Measurements from ENCODE around the gene TRIM37. TPM values are rescaled to one million over a fixed set of nuclear protein-coding genes. Genes with fewer than 3 reads are reported as not detected.

Gene TRIM37
- total RNA-seq, 1 donor from 2014 or later, result 19.3 TPM

GRCh38 chr17:58970609-58971450 lies 135.8 kb downstream of the TRIM37 start:
- TF ChIP-seq CTCF (IDR thresholded peaks at IDR 0.05), result no peak
- no peak for DNase-seq
- H3K4me3 ChIP-seq, result no peak overlapping the region
- no peaks in the 10 kb centered on the region for H3K36me3 ChIP-seq
- H3K27me3 ChIP-seq (ENCODE audit: low read depth), result no peaks in the 10 kb centered on the region
- ATAC-seq, result no peak
- intact Hi-C loops (cut with DNase I), result no loop called here
- H3K9me3 ChIP-seq, result no peaks in the 10 kb centered on the region
- no peak overlapping the region for H3K27ac ChIP-seq
- H3K4me1 ChIP-seq, result no peaks in the 10 kb centered on the region

GRCh38 chr17:58969612-58970011 lies 137.1 kb downstream of the TRIM37 start:
- H3K4me3 ChIP-seq, result no peak overlapping the region
- intact Hi-C loops (cut with DNase I), result no loop called here
- no peaks in the 10 kb centered on the region for H3K27me3 ChIP-seq (ENCODE audit: low read depth)
- no peaks in the 10 kb centered on the region for H3K36me3 ChIP-seq
- TF ChIP-seq CTCF (IDR thresholded peaks at IDR 0.05), result no peak
- H3K4me1 ChIP-seq, result no peaks in the 10 kb centered on the region
- DNase-seq, result no peak
- no peaks in the 10 kb centered on the region for H3K9me3 ChIP-seq
- no peak overlapping the region for H3K27ac ChIP-seq
- ATAC-seq, result peak in 1 of 2 donors; percentile 13

- intact Hi-C loops (cut with DNase I), result no loop called here
Observed at GRCh38 chr17:58969156-58969555, 137.5 kb downstream of the TRIM37 start.

GRCh38 chr17:58968426-58969061 lies 138.1 kb downstream of the TRIM37 start:
- H3K36me3 ChIP-seq, result no peaks in the 10 kb centered on the region
- no peak overlapping the region for H3K27ac ChIP-seq
- H3K4me3 ChIP-seq, result no peak overlapping the region
- no peaks in the 10 kb centered on the region for H3K9me3 ChIP-seq
- intact Hi-C loops (cut with DNase I), result no loop called here
- TF ChIP-seq CTCF (IDR thresholded peaks at IDR 0.05), result no peak
- no peak for ATAC-seq
- no peaks in the 10 kb centered on the region for H3K27me3 ChIP-seq (ENCODE audit: low read depth)
- DNase-seq, result no peak
- H3K4me1 ChIP-seq, result no peaks in the 10 kb centered on the region

More at GRCh38 chr17:58969156-58969555, 137.5 kb downstream of the TRIM37 start:
- no peaks in the 10 kb centered on the region for H3K9me3 ChIP-seq
- TF ChIP-seq CTCF (IDR thresholded peaks at IDR 0.05), result no peak
- no peak overlapping the region for H3K4me3 ChIP-seq
- no peaks in the 10 kb centered on the region for H3K4me1 ChIP-seq
- ATAC-seq (peak; percentile 87), DNase-seq (no peak)
- no peak overlapping the region for H3K27ac ChIP-seq
- no peaks in the 10 kb centered on the region for H3K36me3 ChIP-seq
- no peaks in the 10 kb centered on the region for H3K27me3 ChIP-seq (ENCODE audit: low read depth)

- intact Hi-C loops (cut with DNase I), result no loop called here
- no peaks in the 10 kb centered on the region for H3K36me3 ChIP-seq
- no peaks in the 10 kb centered on the region for H3K27me3 ChIP-seq (ENCODE audit: low read depth)
- DNase-seq (no peak), ATAC-seq (no peak)
- H3K4me3 ChIP-seq, result no peak overlapping the region
- H3K9me3 ChIP-seq, result no peaks in the 10 kb centered on the region
- H3K4me1 ChIP-seq, result no peaks in the 10 kb centered on the region
- no peak overlapping the region for H3K27ac ChIP-seq
- TF ChIP-seq CTCF (IDR thresholded peaks at IDR 0.05), result no peak
Observed at GRCh38 chr17:58966208-58966607, 140.5 kb downstream of the TRIM37 start.

Measured in lower lobe of right lung (tissue), 2 donors.